ENCODE data around the gene DIO3. TPM values are rescaled to one million over a fixed set of nuclear protein-coding genes. Genes with fewer than 3 reads are reported as not detected.

Gene DIO3
- polyA plus RNA-seq, 3 donors = not detected

DNA sequence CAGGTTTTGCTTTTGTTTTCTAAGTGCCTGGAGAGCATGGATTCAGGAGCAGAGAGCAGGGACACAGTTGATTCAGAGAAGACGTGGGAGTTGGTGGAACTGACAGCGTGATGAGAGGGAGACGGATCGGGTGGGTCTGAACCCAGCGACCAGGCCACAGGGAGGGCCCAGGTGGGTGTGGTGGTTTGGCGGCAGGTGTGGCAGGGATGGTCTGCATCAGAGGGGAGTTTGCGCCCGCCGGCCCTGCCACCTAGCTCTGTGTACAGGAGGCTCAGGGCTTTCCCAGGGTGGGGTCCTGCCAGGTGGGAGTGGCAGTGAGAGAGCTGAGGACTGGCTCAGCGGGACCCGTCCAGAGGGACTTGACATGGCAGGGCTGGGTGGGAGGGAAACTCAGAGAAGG, 33.3 kb upstream of the DIO3 start:
- Mint-ChIP-seq H3K4me1 (peaks cover 5% of the 10 kb centered on the region), H3K27ac (no peak overlapping the region), H3K36me3 (no peaks in the 10 kb centered on the region), H3K9me3 (peaks cover 0 to 7% (median 2%) of the 10 kb centered on the region in 7 donors), H3K4me3 (no peak overlapping the region), H3K27me3 (ENCODE audit: low read depth in 3 of 3) (peaks cover 4 to 10% (median 9%) of the 10 kb centered on the region in 3 donors)
- no peak for DNase-seq
- intact Hi-C loops (cut with micrococcal nuclease) = no loop called here
- Histone ChIP-seq H2AFZ (ENCODE audit: insufficient read depth, low read depth, low read length, poor library complexity, severe bottlenecking) (no peak overlapping the region), H4K20me1 (ENCODE audit: insufficient read depth, low read length) (no peaks in the 10 kb centered on the region), H3K4me3 (replicated peaks in 1 of 3; ENCODE audit: low read depth in 2 of 3, low read length in 3 of 3) (no peak overlapping the region), H3K79me2 (ENCODE audit: insufficient read depth, low read length) (no peaks in the 10 kb centered on the region), H3K9ac (ENCODE audit: insufficient read depth, low read length, poor library complexity, severe bottlenecking) (no peak overlapping the region), H3K36me3 (replicated peaks in 1 of 2; ENCODE audit: control insufficient read depth in 1 of 2, insufficient read depth in 2 of 2, low read length in 2 of 2) (no peaks in the 10 kb centered on the region), H3K4me2 (replicated peaks; ENCODE audit: extremely low read depth, low read length, poor library complexity, severe bottlenecking) (no peak overlapping the region), H3K27me3 (ENCODE audit: control insufficient read depth in 2 of 2, insufficient read depth in 2 of 2, low read length in 2 of 2) (no peaks in the 10 kb centered on the region), H3K9me3 (replicated peaks in 1 of 2; ENCODE audit: control insufficient read depth in 1 of 2, insufficient read depth in 1 of 2, low read length in 2 of 2) (no peaks in the 10 kb centered on the region), H3K4me1 (ENCODE audit: control insufficient read depth in 1 of 2, insufficient read depth in 2 of 2, low read length in 2 of 2) (no peaks in the 10 kb centered on the region), H3K27ac (ENCODE audit: low read depth in 1 of 2, low read length in 2 of 2) (no peak overlapping the region)
- TF ChIP-seq, protein P1, sequence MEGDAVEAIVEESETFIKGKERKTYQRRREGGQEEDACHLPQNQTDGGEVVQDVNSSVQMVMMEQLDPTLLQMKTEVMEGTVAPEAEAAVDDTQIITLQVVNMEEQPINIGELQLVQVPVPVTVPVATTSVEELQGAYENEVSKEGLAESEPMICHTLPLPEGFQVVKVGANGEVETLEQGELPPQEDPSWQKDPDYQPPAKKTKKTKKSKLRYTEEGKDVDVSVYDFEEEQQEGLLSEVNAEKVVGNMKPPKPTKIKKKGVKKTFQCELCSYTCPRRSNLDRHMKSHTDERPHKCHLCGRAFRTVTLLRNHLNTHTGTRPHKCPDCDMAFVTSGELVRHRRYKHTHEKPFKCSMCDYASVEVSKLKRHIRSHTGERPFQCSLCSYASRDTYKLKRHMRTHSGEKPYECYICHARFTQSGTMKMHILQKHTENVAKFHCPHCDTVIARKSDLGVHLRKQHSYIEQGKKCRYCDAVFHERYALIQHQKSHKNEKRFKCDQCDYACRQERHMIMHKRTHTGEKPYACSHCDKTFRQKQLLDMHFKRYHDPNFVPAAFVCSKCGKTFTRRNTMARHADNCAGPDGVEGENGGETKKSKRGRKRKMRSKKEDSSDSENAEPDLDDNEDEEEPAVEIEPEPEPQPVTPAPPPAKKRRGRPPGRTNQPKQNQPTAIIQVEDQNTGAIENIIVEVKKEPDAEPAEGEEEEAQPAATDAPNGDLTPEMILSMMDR (IDR thresholded peaks at IDR 0.05) = no peak
- WGBS (ENCODE audit: insufficient coverage) = 97% methylated on average over 11 of the region's 11 CpGs

DNA sequence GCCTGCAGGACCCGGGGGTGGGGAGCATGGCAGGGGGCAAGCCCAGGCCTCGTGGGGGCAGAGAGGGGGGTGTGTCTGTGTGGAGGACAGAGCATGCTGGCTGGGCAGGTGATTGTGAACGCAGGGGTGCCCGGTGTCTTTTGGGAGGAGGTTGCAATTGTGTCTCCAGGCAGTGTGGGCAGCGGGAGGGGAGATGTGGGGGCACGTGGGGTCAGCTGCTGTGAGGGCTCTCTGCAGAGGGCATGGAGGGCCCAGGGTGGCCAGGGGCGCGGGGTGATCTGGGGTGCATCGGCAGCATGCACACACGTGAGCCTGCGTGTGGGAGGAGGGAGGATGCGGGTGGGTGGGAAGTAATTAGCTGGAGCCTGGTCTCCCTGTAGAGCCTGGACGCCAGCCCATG, 32.2 kb upstream of the DIO3 start:
- H3K79me2 ChIP-seq (ENCODE audit: insufficient read depth, low read length) = no peaks in the 10 kb centered on the region
- Mint-ChIP-seq H3K27ac (no peak overlapping the region), H3K9me3 (peaks cover 0 to 7% (median 2%) of the 10 kb centered on the region in 7 donors), H3K4me1 (peaks cover 8% of the 10 kb centered on the region), H3K4me3 (no peak overlapping the region), H3K36me3 (no peaks in the 10 kb centered on the region), H3K27me3 (ENCODE audit: low read depth in 3 of 3) (peaks cover 6 to 10% (median 9%) of the 10 kb centered on the region in 3 donors)
- no peaks in the 10 kb centered on the region for H3K27me3 ChIP-seq (ENCODE audit: control insufficient read depth in 2 of 2, insufficient read depth in 2 of 2, low read length in 2 of 2)
- H3K9ac ChIP-seq (ENCODE audit: insufficient read depth, low read length, poor library complexity, severe bottlenecking) = no peak overlapping the region
- no peaks in the 10 kb centered on the region for H4K20me1 ChIP-seq (ENCODE audit: insufficient read depth, low read length)
- H3K4me3 ChIP-seq (replicated peaks in 1 of 3; ENCODE audit: low read depth in 2 of 3, low read length in 3 of 3) = no peak overlapping the region
- H2AFZ ChIP-seq (ENCODE audit: insufficient read depth, low read depth, low read length, poor library complexity, severe bottlenecking) = no peak overlapping the region
- H3K4me1 ChIP-seq (ENCODE audit: control insufficient read depth in 1 of 2, insufficient read depth in 2 of 2, low read length in 2 of 2) = no peaks in the 10 kb centered on the region
- TF ChIP-seq, protein P1 (IDR thresholded peaks at IDR 0.05) = no peak
- H3K4me2 ChIP-seq (replicated peaks; ENCODE audit: extremely low read depth, low read length, poor library complexity, severe bottlenecking) = no peak overlapping the region
- DNase-seq = no peak
- H3K9me3 ChIP-seq (replicated peaks in 1 of 2; ENCODE audit: control insufficient read depth in 1 of 2, insufficient read depth in 1 of 2, low read length in 2 of 2) = no peaks in the 10 kb centered on the region
- H3K36me3 ChIP-seq (replicated peaks in 1 of 2; ENCODE audit: control insufficient read depth in 1 of 2, insufficient read depth in 2 of 2, low read length in 2 of 2) = no peaks in the 10 kb centered on the region
- intact Hi-C loops (cut with micrococcal nuclease) = no loop called here
- no peak overlapping the region for H3K27ac ChIP-seq (ENCODE audit: low read depth in 1 of 2, low read length in 2 of 2)
- WGBS (ENCODE audit: insufficient coverage) = 79% methylated on average over 4 of the region's 13 CpGs

Measured in CD14-positive monocyte (primary cell).